Ascending aorta (tissue), 2 donors: ENCODE data around the gene NKX1-1. TPM values are rescaled to one million over a fixed set of nuclear protein-coding genes. Genes with fewer than 3 reads are reported as not detected.

ENCODE experiments used
- DNase-seq, 2 donors: peaks; one replicate each; pipeline ENCODE4 v3.0.0-alpha.2; 2019; ENCODE audit warnings: low spot score in 2 of 2
- H3K27ac ChIP-seq, 2 donors: fragments of 200-600 bp; sonication (generic); one replicate each; pipeline ENCODE4 v1.5.1; 2016 to 2017; ENCODE audit warnings: mild to moderate bottlenecking in 1 of 2
- H3K27me3 ChIP-seq: fragments of 200-600 bp; sonication (generic); one replicate; pipeline ENCODE4 v1.5.1; 2017
- H3K36me3 ChIP-seq, 2 donors: fragments of 200-600 bp; sonication (generic); one replicate each; pipeline ENCODE4 v1.5.1; 2016
- H3K4me1 ChIP-seq, 2 donors: fragments of 200-600 bp; sonication (generic); one replicate each; pipeline ENCODE4 v1.5.1; 2016 to 2017; ENCODE audit warnings: mild to moderate bottlenecking in 1 of 2
- H3K4me3 ChIP-seq, 2 donors: fragments of 200-600 bp; sonication (generic); one replicate each; pipeline ENCODE4 v1.5.1; 2016 to 2017; ENCODE audit warnings: mild to moderate bottlenecking in 1 of 2
- H3K9me3 ChIP-seq, 2 donors: fragments of 200-600 bp; sonication (generic); one replicate each; pipeline ENCODE4 v1.5.1; 2016
- intact Hi-C: fragments of 100-400 bp; cut with DNase I; formaldehyde crosslinking; loops from one replicate; pipeline ENCODE4 v1.15.1; 2023
- total RNA-seq: library from RNA; depleted of rRNA; stranded (reverse); fragments of >200 nt; gene quantifications from one replicate; pipeline ENCODE4 v1.1.0, GENCODE V29; 2016
- TF ChIP-seq, protein P1 (sequence below), 3 experiments: fragments of 200-600 bp in 2 of 3; fragments of 450-650 bp in 1 of 3; sonication (generic) in 2 of 3; IDR thresholded peaks; one replicate each; pipeline ENCODE4 v1.5.1; 2016 to 2019; ENCODE audit warnings: antibody characterized with exemption in 3 of 3, mild to moderate bottlenecking in 1 of 3, moderate library complexity in 1 of 3

Gene NKX1-1
- not detected for total RNA-seq

DNA sequence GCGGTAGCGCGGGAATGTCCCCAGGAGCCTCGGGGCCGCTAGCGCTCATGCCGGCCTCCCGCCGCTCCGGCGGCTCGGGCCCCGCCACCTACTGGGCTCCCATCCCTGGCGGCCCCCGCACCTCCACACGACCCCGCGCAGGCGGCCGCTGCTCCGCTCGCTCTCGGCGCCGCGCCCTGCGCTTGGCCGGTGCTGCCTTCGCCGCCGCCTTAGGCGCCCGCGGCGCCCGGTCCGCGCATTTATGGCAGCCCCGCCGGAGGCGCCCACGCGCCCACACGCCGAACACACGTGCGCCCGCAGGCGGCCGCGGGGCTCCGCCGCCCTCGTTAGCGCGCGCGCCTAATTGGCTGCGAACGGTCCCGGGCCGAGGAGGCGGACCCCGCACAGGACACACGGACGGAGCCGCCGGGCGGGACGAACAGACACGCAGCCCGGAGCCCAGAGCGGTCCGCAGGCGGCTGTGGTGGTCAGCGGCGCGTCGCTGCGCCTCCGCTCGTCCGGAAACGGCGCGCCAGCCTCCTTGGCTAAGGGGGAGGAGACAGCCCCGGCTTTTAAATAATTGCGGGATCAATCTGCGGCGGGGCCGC is at the start of gene NKX1-1:
NKX1-1 (minus strand) TSS at position 49 of the 587 bp plus-strand sequence; CDS start at position 49, 0 bp downstream.
- Histone ChIP-seq H3K4me1 (peaks cover 0 to 2% of the 10 kb centered on the region in 2 donors), H3K9me3 (no peaks in the 10 kb centered on the region), H3K27me3 (peaks cover 59% of the 10 kb centered on the region), H3K4me3 (no peak within 1 kb of the TSS), H3K36me3 (no peaks in the 10 kb centered on the region), H3K27ac (no peak within 1 kb of the TSS)
- intact Hi-C loops = no loop called here
- TF ChIP-seq, protein P1, sequence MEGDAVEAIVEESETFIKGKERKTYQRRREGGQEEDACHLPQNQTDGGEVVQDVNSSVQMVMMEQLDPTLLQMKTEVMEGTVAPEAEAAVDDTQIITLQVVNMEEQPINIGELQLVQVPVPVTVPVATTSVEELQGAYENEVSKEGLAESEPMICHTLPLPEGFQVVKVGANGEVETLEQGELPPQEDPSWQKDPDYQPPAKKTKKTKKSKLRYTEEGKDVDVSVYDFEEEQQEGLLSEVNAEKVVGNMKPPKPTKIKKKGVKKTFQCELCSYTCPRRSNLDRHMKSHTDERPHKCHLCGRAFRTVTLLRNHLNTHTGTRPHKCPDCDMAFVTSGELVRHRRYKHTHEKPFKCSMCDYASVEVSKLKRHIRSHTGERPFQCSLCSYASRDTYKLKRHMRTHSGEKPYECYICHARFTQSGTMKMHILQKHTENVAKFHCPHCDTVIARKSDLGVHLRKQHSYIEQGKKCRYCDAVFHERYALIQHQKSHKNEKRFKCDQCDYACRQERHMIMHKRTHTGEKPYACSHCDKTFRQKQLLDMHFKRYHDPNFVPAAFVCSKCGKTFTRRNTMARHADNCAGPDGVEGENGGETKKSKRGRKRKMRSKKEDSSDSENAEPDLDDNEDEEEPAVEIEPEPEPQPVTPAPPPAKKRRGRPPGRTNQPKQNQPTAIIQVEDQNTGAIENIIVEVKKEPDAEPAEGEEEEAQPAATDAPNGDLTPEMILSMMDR (IDR thresholded peaks at IDR 0.05) = no peak
- DNase-seq = no peak

DNA sequence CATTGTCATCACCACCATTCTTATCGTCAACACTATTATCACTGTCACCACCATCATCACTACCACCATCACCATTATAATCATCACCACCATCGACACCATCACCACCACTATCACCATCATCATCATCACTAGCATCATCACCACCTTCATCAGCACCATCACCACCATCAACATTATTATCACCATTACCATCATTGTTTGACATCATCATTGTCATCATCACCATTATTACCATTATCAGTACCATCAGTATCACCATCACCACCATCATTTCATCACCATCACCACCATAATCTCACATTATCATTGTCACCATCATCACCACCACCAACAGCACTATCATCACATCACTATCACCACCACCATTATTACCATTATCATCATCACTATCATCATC is 47.5 kb upstream of the NKX1-1 start:
- Histone ChIP-seq H3K9me3 (no peaks in the 10 kb centered on the region), H3K27me3 (no peaks in the 10 kb centered on the region), H3K36me3 (no peaks in the 10 kb centered on the region), H3K27ac (no peak overlapping the region), H3K4me1 (no peaks in the 10 kb centered on the region), H3K4me3 (no peak overlapping the region)
- TF ChIP-seq, protein P1 (IDR thresholded peaks at IDR 0.05) = no peak
- no peak for DNase-seq
- intact Hi-C loops = no loop called here

- TF ChIP-seq, protein P1 (IDR thresholded peaks at IDR 0.05) = no peak
- no peaks in the 10 kb centered on the region for H3K9me3 ChIP-seq
- intact Hi-C loops = no loop called here
- no peak overlapping the region for H3K27ac ChIP-seq
- no peaks in the 10 kb centered on the region for H3K36me3 ChIP-seq
- no peaks in the 10 kb centered on the region for H3K27me3 ChIP-seq
- no peak for DNase-seq
- H3K4me3 ChIP-seq = no peak overlapping the region
- H3K4me1 ChIP-seq = no peaks in the 10 kb centered on the region
Measured at GRCh38 chr4:1452431-1453051, 46.3 kb upstream of the NKX1-1 start.

DNA sequence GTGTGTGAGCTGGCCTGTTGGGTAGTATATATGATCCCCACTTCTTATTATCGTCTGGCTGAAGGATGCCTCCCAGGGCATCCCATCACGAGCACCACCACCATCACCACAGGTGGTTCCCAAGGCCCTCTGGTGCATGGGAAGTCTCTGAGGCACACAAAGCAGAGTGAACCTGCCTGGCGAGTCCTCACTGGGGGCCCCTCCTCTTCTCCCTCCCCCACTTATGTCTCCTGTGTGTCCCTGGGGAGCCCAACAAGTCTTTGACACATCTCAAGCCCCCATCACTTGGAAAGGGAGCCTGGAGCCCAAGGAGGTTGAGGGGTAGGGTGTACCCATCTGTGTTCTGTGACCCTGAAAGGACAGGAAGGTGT is 45.5 kb upstream of the NKX1-1 start:
- H3K27ac ChIP-seq = no peak overlapping the region
- no peaks in the 10 kb centered on the region for H3K9me3 ChIP-seq
- peak in 1 of 2 donors; percentile 33 for DNase-seq
- H3K4me1 ChIP-seq = no peaks in the 10 kb centered on the region
- H3K27me3 ChIP-seq = no peaks in the 10 kb centered on the region
- TF ChIP-seq, protein P1 (IDR thresholded peaks at IDR 0.05) = no peak
- H3K36me3 ChIP-seq = no peaks in the 10 kb centered on the region
- intact Hi-C loops = no loop called here
- no peak overlapping the region for H3K4me3 ChIP-seq

DNA sequence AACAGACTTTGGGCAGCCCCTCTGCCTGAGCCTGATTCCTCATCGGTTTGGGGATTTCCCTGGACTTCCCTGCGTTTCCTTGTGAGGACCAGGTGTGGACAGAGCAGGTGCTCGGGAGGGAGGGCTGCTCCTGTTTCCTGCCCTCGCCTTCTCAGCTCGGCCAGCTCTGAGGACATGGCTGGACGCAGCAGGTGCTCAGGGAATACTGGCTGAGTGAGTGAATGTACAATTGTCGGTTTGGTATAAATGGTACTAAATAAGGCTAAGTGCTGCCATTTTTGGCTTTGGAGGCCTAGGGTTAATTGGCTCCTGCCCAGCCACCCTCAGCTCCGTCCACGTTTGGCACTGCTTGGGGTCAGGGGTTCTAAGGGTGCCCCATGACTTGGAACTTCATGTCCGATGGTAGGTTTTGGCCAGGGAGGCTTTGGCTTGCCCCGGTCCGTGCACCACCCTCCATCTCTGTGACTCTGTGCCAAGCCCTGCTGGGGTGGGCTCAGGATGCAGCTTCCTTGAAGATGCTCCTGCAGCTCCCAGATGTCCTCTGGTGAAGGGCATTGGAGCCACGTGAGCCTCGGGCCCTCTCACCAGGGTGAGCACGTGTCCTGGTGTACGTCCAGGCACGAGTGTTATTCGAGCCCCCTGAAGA is 45.0 kb upstream of the NKX1-1 start:
- TF ChIP-seq, protein P1 (IDR thresholded peaks at IDR 0.05) = no peak
- Histone ChIP-seq H3K9me3 (no peaks in the 10 kb centered on the region), H3K27ac (no peak overlapping the region), H3K4me1 (no peaks in the 10 kb centered on the region), H3K27me3 (no peaks in the 10 kb centered on the region), H3K36me3 (no peaks in the 10 kb centered on the region), H3K4me3 (no peak overlapping the region)
- no peak for DNase-seq
- intact Hi-C loops = no loop called here
